Kidney epithelial cell (primary cell): ENCODE data around the gene AGBL1. TPM values are rescaled to one million over a fixed set of nuclear protein-coding genes. Genes with fewer than 3 reads are reported as not detected.

ENCODE experiments used
- DNase-seq: peaks from one replicate; pipeline ENCODE4 v3.0.0-alpha.2; 2010; ENCODE audit warnings: low read depth
- H3K27me3 ChIP-seq: 2 replicates; pipeline ENCODE4 v1.6.0; 2011; ENCODE audit warnings: low read length; ENCODE audit not compliant: control insufficient read depth, insufficient read depth
- H3K36me3 ChIP-seq: 2 replicates; pipeline ENCODE4 v1.5.1; 2011; ENCODE audit warnings: low read length; ENCODE audit not compliant: control insufficient read depth, insufficient read depth
- H3K4me3 ChIP-seq: 2 replicates; pipeline ENCODE4 v1.5.1; 2011; ENCODE audit warnings: low read depth, mild to moderate bottlenecking, control low read depth, low read length
- total RNA-seq: library from RNA; depleted of rRNA; stranded (reverse); fragments of >200 nt; gene quantifications from 2 replicates; pipeline ENCODE4 v1.2.3, GENCODE V29; 2015
- TF ChIP-seq, protein P1 (sequence below): IDR thresholded peaks from 2 replicates; pipeline ENCODE4 v1.5.1; 2011; ENCODE audit warnings: mild to moderate bottlenecking, moderate library complexity, low read length, control low read depth, inconsistent platforms; ENCODE audit not compliant: insufficient read depth, poor library complexity, severe bottlenecking

AGBL1 gene
- total RNA-seq, 1 donor from 2014 or later, result not detected

DNA sequence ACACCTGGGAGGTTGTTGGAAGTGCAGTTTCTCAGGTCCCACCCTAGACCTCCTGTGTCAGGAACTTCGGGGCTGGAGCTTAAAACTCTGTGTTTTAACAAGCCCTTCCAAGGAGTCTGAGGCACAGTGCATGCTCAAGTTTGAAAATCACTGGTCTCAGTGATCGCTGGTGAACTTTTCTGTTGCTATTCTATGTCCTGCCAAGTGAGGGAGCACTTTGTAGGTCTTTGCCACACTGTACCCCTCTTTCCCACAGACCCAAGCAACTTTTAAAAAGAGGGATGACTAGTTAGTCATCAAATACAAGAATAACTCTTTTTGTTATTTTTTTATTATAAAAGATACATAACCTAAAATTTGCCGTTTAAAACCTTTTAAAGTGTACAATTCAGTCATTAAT, 133.7 kb downstream of the AGBL1 start:
- TF ChIP-seq, protein P1, sequence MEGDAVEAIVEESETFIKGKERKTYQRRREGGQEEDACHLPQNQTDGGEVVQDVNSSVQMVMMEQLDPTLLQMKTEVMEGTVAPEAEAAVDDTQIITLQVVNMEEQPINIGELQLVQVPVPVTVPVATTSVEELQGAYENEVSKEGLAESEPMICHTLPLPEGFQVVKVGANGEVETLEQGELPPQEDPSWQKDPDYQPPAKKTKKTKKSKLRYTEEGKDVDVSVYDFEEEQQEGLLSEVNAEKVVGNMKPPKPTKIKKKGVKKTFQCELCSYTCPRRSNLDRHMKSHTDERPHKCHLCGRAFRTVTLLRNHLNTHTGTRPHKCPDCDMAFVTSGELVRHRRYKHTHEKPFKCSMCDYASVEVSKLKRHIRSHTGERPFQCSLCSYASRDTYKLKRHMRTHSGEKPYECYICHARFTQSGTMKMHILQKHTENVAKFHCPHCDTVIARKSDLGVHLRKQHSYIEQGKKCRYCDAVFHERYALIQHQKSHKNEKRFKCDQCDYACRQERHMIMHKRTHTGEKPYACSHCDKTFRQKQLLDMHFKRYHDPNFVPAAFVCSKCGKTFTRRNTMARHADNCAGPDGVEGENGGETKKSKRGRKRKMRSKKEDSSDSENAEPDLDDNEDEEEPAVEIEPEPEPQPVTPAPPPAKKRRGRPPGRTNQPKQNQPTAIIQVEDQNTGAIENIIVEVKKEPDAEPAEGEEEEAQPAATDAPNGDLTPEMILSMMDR, result no peak
- Histone ChIP-seq H3K36me3 (no peaks in the 10 kb centered on the region), H3K27me3 (no peaks in the 10 kb centered on the region), H3K4me3 (no peak overlapping the region)
- DNase-seq, result no peak

DNA sequence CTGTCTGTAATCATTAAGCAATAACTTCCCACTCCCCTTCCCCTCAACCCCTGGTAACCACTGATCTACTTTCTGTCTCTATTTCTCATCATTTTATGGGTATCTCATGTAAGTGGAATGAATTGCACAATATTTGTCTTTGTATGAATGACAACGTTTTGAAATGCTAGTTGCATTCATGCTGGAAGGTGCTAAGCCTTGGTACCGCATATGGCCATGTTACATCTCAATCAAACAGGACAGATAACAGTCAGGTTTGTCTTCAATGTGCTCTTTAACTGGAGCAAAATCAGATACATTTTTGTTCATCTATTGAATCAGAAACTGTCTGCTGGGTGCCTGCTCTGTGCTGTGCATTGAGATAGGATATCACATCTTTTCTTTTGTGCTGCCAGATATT, 134.2 kb downstream of the AGBL1 start:
- TF ChIP-seq, protein P1, result no peak
- Histone ChIP-seq H3K27me3 (no peaks in the 10 kb centered on the region), H3K36me3 (no peaks in the 10 kb centered on the region), H3K4me3 (no peak overlapping the region)
- DNase-seq, result no peak

DNA sequence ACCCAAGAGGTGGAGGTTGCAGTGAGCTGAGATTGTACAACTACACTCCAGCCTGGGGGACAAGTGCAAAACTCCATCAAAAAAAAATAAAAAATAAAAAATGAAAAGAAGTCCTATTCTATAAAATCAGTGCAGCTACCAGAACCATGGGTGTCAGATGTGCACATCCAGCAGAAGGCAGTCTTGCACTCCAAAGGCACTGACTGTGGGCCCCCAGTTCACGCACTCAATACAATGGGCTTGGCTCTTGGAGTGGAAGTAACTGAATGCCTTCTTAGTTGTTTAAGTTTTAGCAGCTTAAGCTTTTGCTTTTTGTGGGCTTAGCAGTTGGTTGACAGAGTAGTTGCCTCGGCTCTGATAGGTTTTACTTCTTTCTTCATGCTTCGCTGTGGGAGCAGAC, 141.4 kb downstream of the AGBL1 start:
- Histone ChIP-seq H3K27me3 (no peaks in the 10 kb centered on the region), H3K36me3 (no peaks in the 10 kb centered on the region), H3K4me3 (no peak overlapping the region)
- DNase-seq, result no peak
- TF ChIP-seq, protein P1, result no peak

DNA sequence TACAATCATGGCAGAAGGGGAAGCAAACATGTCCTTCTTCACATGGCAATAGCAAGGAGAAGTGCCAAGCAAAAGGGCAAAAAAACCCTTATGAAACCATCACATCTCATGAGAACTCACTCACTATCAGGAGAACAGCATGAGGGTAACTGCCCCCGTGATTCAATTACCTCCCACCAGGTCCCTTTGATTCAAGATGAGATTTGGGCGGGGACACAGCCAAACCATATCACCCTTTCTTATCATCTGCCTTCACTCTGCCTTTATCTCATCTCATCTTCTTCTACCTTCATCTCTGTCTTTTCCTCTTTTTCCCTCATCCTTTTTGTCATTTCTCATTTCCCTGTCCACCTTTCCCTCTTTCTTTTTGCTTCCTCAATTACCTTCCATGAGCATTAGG, 149.6 kb downstream of the AGBL1 start:
- TF ChIP-seq, protein P1, result no peak

DNA sequence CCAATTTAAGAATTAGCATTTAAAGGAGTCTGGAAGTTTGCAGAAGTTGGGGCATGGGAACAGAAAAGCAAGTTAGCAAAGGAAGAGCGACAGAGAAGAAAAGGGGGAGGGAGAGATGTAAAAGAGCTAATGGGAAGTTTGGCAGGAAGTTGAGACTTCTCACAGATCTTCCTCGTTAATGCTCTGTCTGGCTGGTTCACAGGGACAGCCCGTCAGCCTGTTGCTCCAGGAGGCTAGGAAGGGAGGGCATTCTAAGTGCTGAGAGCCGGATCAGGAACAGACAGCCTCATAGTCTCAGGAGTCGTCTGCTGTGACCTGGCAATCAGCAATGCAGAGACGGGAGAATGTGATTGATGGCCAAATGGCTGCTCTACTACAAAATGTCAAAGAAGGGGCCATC, 150.3 kb downstream of the AGBL1 start:
- Histone ChIP-seq H3K36me3 (no peaks in the 10 kb centered on the region), H3K27me3 (no peaks in the 10 kb centered on the region), H3K4me3 (no peak overlapping the region)
- TF ChIP-seq, protein P1, result no peak
- no peak for DNase-seq

More for the DNA sequence above, 149.6 kb downstream of the AGBL1 start:
- no peak for DNase-seq
- H3K36me3 ChIP-seq, result no peaks in the 10 kb centered on the region
- H3K4me3 ChIP-seq, result no peak overlapping the region
- no peaks in the 10 kb centered on the region for H3K27me3 ChIP-seq
